Activated CD4-positive, alpha-beta T cell treated with anti-CD3 and anti-CD28 coated beads for 4 hours (primary cell): ENCODE data around the gene SND1.

Experiments
- DNase-seq, 2 donors: peaks; one replicate each; pipeline ENCODE4 v3.0.0-alpha.2; 2020

SND1 gene

GRCh38 chr7:128032605-128033235, 380.7 kb downstream of the SND1 start:
- no peak for DNase-seq

GRCh38 chr7:128033246-128033645, 381.3 kb downstream of the SND1 start:
- DNase-seq: no peak

- DNase-seq: no peak
Measured at GRCh38 chr7:128034825-128035224, 382.8 kb downstream of the SND1 start.

- DNase-seq: no peak
Measured at GRCh38 chr7:128035712-128036111, 383.7 kb downstream of the SND1 start.

- DNase-seq: no peak
Measured at GRCh38 chr7:128036226-128036940, 384.4 kb downstream of the SND1 start.

GRCh38 chr7:128037081-128037480, 385.1 kb downstream of the SND1 start:
- no peak for DNase-seq

- no peak for DNase-seq
Measured at GRCh38 chr7:128037880-128038619, 386.1 kb downstream of the SND1 start.

- no peak for DNase-seq
Measured at GRCh38 chr7:128039544-128039953, 387.6 kb downstream of the SND1 start.

GRCh38 chr7:128040205-128040604, 388.2 kb downstream of the SND1 start:
- DNase-seq: no peak

- no peak for DNase-seq
Measured at GRCh38 chr7:128041203-128041602, 389.2 kb downstream of the SND1 start.

- DNase-seq: no peak
Measured at GRCh38 chr7:128042012-128042411, 390.0 kb downstream of the SND1 start.

- DNase-seq: no peak
Measured at GRCh38 chr7:128044064-128044463, 392.1 kb downstream of the SND1 start.

- no peak for DNase-seq
Measured at GRCh38 chr7:128045158-128045557, 393.2 kb downstream of the SND1 start.

GRCh38 chr7:128045766-128046165, 393.8 kb downstream of the SND1 start:
- no peak for DNase-seq

- no peak for DNase-seq
Measured at GRCh38 chr7:128052404-128052803, 400.4 kb downstream of the SND1 start.

GRCh38 chr7:128053023-128053422, 401.0 kb downstream of the SND1 start:
- DNase-seq: no peak

- no peak for DNase-seq
Measured at GRCh38 chr7:128053991-128054390, 402.0 kb downstream of the SND1 start.

GRCh38 chr7:128054511-128054910, 402.5 kb downstream of the SND1 start:
- no peak for DNase-seq

- no peak for DNase-seq
Measured at GRCh38 chr7:128055637-128056036, 403.6 kb downstream of the SND1 start.

- no peak for DNase-seq
Measured at GRCh38 chr7:128056901-128057300, 404.9 kb downstream of the SND1 start.

GRCh38 chr7:128057909-128058308, 405.9 kb downstream of the SND1 start:
- DNase-seq: no peak

- no peak for DNase-seq
Measured at GRCh38 chr7:128059143-128059988, 407.4 kb downstream of the SND1 start.

GRCh38 chr7:128060018-128060417, 408.0 kb downstream of the SND1 start:
- no peak for DNase-seq
